ENCODE data around the gene GABRD. TPM values are rescaled to one million over a fixed set of nuclear protein-coding genes. Genes with fewer than 3 reads are reported as not detected.

Gene GABRD
- total RNA-seq, 1 experiment from 2014 or later: 2.1 TPM

DNA sequence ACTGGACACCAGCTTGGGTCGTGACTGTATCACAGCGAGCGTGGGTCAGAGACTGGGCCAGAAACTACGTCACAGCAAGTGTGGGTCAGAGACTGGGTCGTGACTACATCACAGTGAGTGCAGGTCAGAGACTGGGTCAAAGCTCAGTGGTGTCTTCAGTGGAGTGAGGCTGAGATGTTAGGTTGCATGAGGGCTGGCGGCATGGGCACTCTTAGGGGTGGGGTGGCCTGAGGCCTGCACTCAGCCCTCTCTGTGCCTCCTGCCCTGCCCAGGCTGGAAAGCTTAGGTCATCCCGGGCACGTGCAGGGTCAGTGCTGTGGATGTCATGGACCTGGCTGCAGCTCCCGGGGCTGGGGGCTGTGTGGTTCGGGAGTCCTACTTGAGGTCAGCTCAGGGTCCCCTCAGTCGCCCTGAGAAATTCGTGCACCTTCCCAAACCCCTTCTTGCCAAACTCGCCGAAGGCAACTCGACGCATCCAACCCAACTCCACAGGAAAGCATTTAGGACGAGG lies 34.5 kb upstream of the GABRD start:
- no peak for DNase-seq (ENCODE audit: low spot score)

DNA sequence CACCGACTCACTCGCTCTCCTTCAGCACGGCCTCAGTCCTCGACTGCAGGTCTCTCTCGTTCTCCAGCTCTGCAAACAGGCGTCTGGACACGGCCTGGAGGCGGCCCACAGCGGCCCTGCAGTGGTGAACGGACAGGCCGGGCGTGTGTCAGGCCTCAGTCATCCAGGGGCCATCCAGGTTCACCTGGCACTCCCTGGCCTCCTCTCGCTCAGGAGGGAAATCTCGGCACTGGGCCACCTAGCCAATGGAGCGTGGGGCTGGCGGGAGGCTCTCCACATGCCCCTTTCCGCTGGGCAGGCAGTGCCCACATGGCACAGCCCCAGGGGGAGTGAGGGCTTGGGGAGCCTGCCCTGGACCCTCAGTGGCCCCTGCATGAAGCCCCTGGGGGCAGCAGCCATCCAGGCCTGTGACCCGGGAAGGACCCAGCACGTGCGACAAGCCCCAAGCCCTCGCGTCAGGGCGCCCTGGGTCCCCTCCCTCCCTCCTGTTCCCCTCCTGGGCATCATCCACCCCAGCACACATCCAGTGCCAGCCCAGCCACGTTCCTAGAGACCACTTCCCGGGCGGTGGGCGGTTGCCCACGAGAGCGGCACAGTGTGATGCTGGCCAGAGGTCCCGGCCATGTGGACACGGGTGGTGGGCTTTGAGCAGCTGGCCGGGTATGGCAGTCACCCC lies 33.6 kb upstream of the GABRD start:
- no peak for DNase-seq (ENCODE audit: low spot score)

DNA sequence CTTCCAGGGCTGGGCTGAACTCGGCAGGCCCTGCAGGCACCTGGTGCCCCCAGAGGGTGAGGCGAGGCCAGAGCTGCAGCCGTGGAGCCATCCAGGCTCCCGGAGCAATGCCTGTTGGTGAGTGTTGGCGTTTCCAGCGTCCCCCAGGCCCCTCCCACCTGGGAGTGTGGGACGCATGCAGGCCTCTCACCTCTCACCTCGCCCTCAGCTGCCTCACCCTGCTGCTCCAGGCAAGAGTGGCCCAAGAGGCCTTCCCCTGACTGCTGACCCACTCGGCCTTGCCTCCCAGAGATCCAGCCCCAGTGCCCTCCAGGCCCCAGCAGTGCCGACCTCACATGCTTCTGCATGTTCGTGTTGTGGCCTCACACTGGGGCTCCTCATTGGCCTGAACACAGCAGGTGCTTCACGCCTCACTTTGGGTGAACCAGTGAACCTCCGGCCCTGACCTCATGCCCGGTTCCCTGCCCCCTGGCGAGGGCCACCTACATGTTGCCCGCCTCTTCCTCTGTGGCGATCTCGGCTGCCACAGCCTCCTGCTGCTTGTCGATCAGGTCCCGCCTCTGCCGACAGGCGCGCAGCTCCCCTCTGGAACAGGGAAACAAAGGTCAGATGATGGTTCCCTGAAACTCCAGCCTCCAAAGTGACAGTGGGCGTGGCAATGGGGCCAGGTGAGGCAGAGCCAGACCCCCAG lies 32.5 kb upstream of the GABRD start:
- DNase-seq (ENCODE audit: low spot score): no peak

DNA sequence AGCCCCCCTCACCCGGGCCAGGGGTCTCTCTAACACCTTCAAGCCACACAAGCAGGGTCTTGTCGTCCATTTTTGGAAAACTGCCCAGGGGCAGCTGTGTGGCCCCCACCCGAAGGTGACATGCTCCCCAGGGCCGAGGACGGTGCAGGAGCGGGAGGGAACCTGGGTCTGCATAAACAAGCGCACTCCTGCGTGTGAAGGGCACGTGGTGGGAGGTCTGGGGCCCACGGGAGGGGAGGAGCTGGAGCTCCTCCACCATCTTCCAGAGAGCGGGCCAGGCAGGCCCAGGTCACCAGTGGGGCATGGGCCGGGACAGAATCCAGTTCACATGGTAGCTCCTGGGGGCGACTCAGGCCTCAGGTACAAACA lies 32.0 kb upstream of the GABRD start:
- DNase-seq (ENCODE audit: low spot score): no peak

DNA sequence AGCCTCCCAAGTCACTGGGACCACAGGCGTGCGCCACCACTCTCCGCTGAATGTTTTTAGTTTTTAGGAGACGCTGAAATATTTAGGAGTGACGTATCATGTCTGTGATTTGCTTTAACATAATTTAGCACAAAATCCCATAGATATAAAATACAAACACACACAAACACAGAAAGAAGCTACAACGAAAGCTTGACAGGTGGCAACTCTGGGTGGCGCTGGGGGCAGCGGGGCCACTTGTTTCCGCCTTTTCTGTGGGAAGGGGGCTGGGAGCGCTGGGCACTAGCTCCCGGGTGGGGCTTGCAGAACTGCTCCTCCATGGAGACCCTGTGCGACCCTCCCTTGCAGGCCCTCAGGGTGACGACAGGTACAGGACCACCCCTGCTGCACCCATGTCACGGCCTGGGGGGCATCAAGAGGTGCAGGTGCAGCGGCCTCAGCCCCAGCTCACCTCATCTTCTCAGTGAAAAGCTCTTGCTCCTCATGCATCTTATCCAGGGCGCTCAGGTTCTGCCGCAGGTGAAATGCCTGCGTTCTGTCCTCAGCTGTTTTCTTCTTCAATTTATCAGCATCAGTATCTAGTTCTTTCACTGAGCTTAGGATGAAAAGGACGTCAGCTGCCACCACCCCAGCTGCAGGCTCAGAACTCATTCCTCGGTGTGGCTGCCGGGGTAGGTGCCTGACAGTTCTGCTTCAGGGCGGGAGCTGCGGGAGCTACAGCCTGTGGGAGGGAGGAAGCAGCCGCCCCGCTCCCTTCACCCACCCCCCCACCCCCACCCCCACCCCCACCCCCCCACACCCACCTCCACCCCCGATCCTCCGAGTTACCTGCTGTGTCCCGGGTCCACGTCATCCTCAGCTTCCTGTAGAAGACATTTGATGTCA lies 30.8 kb upstream of the GABRD start:
- DNase-seq (ENCODE audit: low spot score): no peak

DNA sequence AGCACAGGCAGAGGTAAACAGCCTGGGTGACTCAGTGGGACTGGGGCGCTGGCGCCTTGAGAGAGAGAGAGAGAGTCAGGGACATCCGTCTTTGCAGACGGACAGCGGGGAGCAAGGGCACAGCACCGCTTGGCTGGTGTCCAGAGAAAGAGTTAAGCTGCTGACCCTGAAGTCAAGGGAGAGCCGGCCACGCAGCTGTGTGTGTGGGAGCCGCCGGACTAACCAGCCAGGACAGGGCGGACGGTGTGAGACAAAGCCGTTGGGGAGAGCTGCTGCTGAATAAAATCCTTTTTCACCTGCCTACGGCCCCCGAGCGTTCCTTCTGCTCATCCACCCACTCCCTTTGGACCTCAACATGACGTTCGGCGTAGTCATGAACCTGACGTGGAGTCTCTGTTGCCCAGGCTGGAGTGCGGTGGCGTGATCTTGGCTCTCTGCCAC lies 30.0 kb upstream of the GABRD start:
- no peak for DNase-seq (ENCODE audit: low spot score)

DNA sequence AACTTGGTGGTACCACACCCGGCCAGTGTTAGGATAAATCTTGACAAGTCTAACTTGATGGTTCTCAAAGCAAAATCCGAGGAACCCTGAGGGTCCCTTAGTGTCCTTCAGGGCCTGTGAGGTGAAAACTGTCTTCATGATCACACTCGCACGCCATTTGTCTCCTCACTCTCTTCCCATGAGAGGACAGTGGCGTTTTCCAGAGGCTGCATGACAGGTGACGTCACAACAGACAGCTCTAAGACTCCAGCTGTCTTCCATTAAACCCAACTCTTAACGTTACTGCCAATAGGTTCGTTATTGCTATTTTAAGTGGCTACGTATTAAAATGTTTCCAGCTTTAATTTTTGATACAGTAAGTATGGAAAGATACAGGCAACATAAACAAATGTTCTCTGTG lies 29.4 kb upstream of the GABRD start:
- DNase-seq (ENCODE audit: low spot score): no peak

DNA sequence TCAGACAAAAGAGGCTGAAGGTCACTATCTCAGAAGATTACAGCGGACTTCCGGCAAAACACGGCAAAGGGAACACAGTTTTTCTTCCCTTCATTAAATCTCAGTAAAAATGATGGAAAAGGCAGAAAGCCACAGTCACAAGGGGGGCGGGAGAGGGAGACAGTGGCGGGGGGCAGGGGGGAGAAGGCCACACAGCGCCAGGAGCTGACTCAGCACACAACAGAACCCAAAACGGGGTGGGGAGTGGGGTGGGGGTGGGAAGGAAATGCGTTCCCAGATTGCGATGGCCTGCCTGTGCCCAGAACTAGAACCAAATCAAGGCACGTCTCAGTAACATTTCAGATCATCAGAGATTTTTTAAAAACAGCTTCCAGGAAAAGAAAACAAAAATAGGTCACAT lies 28.9 kb upstream of the GABRD start:
- DNase-seq (ENCODE audit: low spot score): no peak

DNA sequence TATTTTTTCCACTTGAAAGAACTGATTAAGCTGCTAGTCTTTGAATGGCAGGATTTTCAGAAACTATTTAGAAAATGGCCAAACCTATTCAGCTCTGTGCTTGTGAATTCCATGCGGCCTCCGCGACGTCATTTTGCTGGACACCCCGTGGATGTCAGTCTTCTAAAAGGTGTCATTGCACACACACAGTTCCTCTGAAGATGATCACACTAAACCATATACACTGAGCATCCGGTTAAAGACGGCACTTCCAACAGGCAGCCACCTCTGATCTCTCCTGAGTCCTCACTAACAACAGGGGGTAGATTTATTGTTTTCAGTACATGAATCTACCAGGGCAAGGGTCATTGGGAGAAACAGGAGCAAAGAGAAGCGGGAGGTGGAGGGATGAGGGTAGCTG lies 24.6 kb upstream of the GABRD start:
- no peak for DNase-seq (ENCODE audit: low spot score)

DNA sequence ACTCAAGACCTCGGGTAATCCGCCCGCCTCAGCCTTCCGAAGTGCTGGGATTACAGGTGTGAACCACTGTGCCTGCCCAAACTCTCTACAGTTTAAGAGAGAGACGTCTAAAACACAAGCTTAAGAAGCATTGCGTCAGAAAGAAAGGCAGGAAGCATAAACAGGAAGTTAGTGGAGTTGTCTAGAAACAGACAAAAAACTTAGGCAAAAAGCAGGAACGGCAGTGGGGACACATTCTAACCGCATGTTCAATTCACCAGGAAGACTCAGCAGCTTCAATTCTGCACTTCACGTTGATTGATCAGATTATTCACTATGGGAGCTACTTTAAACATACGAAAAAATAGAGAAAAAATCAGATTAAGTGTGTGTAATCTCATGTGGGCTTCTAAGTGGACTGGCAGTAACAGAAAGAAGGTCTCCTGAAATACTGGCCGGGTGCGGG lies 22.9 kb upstream of the GABRD start:
- DNase-seq (ENCODE audit: low spot score): peak; percentile 66

DNA sequence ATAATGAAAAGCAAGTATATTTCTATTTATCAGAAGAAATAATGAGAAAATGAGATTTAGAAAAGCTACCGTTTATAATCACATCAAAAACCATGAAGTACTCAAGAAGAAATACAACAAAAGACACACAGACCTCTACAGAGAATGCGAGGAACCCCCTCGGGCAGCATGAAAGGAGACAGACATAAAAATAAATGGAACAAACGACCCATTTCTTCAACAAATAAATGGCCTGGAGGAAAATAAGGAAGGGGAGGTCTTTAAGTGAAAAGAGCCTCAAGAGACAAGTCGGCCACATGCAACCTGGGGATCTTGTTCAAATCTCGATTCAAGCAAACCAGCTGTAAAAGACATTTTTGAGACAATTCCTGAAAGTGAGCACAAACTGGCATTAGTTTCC lies 21.6 kb upstream of the GABRD start:
- no peak for DNase-seq (ENCODE audit: low spot score)

DNA sequence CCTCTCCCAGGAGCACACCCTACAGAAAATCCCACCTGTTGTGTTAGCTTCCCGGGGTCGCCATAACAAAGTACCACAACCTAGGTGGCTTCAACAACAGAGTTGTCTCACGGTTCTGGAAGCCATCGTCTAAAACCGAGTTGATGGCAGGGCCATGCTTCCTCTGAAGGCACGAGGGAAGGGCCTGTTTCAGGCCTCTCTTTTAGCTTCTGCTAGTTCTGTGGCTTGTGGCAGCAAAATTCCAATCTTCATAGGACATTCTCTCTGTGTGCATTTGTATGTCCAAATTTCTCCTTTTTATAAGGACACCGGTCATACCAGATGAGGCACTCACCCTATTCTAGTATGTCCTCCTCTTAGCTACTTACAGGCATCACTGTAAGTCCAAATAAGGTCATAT lies 18.7 kb upstream of the GABRD start:
- DNase-seq (ENCODE audit: low spot score): no peak

DNA sequence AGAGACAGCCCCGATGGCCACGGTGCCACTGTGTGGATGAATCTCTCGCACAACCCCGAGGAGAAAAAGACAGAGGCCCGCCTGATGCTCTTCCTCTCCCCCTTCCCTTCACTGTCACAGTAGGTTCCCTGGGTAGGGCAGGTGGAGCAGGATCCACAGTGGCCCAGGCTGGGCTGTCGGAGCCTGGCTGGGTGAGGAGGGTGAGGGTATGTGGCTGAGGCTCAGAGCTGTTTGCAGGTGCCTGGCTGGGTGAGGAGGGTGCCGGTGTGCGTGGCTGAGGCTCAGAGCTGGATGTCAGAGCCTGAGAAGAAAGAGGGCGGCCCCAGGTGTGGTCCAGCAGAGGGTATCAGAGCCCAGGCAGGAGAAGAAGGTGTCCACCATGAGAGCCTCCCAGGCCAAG lies 18.3 kb upstream of the GABRD start:
- no peak for DNase-seq (ENCODE audit: low spot score)

DNA sequence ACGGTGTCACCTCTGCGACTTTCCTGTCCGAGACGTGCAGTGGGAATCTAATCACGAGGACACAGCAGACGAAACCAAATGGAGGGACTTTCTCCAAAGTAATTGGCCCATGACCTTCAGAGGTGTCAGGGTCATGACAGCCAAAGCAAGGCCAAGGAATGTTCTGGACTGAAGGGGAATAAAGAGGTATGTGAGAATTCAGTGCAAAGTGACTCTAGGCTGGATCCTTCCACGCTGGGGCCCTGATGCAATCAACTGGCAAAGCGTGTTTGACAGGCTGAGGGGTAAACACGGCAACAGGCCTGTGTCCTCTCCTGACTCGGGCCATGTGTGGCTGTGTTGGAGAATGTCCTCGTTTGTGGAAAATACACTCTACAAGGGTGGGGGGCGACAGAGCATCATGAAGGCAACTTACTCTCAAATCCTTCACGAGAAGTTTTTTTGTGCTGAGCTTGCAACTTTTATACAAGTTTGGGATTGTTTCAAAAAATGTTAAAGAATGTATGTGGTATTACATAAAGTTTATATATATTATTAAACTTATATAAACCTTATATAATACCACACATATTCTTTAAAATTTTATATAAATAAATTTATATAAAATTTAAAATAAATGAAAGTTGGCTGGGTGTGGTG lies 17.3 kb upstream of the GABRD start:
- no peak for DNase-seq (ENCODE audit: low spot score)

DNA sequence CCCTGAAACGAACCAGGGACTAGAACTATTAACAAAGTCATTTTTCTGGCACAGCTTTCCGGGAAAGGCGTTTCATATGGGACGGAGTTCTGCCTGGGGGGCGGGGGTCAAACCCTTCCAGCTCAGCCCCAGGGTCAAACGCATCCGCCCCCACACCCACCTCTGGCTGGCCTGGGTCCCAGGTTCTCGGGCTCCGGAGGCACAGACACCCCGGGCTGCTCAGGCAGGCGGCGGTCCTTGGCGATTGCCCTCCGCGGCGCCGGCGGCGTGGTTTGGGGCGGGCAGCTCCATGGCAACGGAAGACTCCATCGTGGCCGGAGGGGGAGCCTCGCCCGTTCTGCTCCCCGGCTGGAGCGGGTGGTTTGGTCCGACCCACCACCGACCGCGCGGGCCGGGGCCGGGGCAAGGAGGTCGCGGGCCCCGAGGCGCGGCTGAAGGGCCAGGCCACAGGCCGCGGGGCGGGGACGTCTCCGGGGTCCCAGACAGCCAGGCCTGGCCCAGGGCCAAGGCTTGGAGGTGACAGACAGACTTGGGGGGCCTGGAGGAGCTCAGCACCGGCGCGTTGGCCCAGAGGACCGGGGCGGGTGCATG lies 15.5 kb upstream of the GABRD start, which contains the start of gene CFAP74:
Gene CFAP74 (minus strand): TSS at position 246 of the 591 bp plus-strand sequence. CDS start 12,830 bp downstream, outside the sequence.
- no peak for DNase-seq (ENCODE audit: low spot score)

DNA sequence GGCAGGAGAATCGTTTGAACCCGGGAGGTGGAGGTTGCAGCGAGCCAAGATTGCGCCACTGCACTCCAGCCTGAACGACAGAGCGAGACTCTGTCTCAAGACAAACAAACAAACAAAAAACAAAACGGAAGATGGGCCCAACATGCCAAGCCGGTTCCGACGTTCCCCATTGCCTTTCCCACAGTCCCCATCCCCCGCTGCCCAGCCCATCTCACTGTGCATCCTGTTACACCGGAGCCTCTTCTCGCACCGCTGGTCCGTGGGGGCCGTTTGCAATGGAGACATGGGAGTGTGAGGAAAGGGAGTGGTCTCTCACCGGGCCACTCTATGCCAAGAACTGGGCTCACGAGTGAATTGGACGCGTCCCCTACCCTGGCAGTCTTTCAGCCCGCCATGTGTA lies 14.3 kb upstream of the GABRD start:
- no peak for DNase-seq (ENCODE audit: low spot score)

DNA sequence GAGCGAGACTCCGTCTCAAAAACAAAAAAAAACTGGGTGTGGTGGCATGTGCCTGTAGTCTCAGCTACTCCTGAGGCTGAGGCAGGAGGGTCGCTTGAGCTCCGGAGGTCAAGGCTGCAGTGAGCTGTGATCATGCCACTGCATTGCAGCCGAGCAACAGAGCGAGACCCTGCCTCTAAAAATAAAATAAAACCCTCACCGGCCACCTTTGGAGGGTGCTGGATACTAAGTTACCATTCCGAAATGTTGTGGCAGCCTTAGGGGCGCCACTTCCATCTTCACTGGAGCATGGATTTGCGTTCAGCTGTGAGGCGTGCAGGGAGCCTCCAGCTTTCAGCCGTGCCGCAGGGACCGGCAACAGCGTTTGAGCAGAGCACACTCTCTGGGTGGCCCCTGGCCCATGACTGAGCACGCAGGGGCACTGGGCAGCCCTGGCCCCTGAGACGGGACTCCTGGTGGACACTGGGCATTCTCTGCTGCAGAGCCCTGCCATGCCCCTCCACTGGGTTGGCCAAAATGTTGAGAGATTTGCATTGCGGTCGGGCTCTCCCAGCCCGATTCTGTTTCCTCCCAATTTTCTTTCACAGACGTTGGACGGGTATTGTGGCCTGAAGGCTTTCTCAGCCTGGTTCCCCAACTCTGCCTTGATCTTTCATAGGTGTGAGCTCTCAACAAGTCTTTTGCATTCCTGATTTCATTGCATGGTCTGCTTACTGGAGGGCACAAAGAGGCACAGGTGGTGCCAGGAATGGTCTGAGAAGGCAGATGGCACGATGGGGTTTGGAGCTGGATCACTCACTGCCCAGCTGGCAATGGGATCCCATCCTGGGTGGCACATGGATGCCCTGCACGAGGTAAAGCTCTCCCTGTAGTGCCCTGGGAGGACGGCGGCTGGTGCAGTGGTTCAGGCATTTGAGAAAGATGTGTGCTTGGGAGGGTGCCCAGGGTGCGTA lies 9.8 kb upstream of the GABRD start:
- no peak for DNase-seq (ENCODE audit: low spot score)

DNA sequence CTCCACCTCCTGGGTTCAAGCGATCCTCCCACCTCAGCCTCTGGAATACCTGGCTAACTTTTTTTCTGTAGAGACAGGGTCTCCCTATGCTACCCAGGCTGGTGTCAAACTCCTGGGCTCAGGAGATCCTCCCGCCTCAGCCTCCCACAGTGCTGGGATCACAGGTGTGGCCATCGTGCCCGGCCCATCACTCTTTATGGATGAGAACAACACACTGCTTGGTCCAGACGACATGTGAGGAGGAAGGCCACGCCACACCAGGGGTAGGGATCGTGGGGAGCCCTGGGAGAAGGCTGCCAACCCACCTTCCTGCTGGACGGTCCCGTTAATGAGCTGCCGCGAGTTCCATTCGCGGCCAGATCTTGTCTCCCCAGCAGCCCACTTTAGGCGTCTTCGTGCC lies 5.0 kb upstream of the GABRD start:
- DNase-seq (ENCODE audit: low spot score): no peak

DNA sequence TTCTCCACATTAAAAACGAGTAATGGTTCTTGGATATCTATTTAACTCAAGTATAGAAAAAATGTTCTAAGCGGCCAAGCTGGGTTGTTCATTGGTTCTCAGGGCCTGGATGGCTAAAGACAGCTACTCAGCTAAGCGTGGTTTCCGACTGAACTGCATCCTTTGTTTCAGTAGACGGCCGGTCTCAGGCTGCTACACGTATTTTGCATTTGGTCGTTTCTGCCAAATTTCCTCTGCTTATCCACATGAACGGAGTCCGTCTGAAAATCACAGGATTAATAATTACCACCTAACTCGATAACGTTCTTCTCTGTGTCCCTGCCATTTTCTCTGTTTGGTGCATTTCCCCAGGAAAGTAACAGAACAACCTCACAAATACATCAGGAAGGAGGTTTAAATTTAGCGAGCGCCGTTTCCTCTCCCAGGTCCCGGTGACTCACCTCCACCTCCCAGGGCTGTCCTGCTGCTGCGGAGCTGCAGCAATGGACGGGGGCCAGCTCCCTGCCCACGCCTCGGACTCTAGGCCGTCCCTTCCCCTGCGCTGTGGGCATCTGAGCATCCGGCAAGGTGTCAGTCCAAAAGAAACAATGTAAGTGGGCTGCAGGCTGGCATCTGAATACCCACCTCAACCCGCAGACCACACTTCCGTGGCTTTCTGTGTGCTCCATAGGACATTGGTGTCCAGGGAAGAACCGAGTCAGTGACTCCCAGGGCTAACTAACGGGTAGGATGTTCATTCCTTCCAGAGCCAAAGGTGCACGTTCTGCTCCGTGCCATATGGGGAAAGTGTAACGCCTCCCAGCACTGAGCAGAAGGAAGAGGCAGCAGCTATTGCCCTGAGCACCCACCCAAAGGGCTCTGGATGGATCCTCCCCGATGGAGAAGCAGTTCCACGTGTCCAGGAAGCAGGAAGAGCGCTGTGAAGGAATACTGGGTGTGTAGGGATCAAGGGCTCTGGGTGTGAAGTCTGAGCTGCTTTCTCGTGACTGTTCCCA lies 4.1 kb upstream of the GABRD start:
- peak; percentile 36 for DNase-seq (ENCODE audit: low spot score)
